Peyer's patch (tissue), 4 donors: ENCODE data around the gene PEAK1. TPM values are rescaled to one million over a fixed set of nuclear protein-coding genes. Genes with fewer than 3 reads are reported as not detected.

Experiments used
- DNase-seq, 3 donors: peaks; one replicate each; pipeline ENCODE4 v3.0.0-alpha.2; 2017 to 2019
- H3K27ac ChIP-seq, 4 donors: fragments of 200-600 bp; sonication (generic); one replicate each; pipeline ENCODE4 v1.5.1; 2016 to 2019
- H3K27me3 ChIP-seq, 2 donors: fragments of 200-600 bp; sonication (generic); one replicate each; pipeline ENCODE4 v1.5.1; 2019
- H3K36me3 ChIP-seq, 3 donors: fragments of 200-600 bp; sonication (generic); one replicate each; pipeline ENCODE4 v1.5.1; 2016 to 2019
- H3K4me1 ChIP-seq, 4 donors: fragments of 200-600 bp; sonication (generic); one replicate each; pipeline ENCODE4 v1.5.1; 2016 to 2019
- H3K4me3 ChIP-seq, 4 donors: fragments of 200-600 bp; sonication (generic); 1 replicate in 3 of 4; 2 replicates in 1 of 4; pipeline ENCODE4 v1.5.1; 2016 to 2019; ENCODE audit warnings: mild to moderate bottlenecking in 1 of 4
- H3K9me3 ChIP-seq, 4 donors: fragments of 200-600 bp; sonication (generic); one replicate each; pipeline ENCODE4 v1.5.1; 2016 to 2019; ENCODE audit warnings: mild to moderate bottlenecking in 1 of 4
- CTCF ChIP-seq, 6 experiments: fragments of 450-650 bp in 4 of 6; fragments of 200-600 bp in 2 of 6; sonication (generic) in 1 of 6; IDR thresholded peaks; one replicate each; pipeline ENCODE4 v1.5.1; 2017 to 2019; ENCODE audit warnings: antibody characterized with exemption in 6 of 6, mild to moderate bottlenecking in 3 of 6, moderate library complexity in 1 of 6
- POLR2A ChIP-seq, 2 donors: fragments of 450-650 bp; IDR thresholded peaks; one replicate each; pipeline ENCODE4 v1.5.1; 2017; ENCODE audit warnings: antibody characterized with exemption in 2 of 2, mild to moderate bottlenecking in 2 of 2, moderate library complexity in 2 of 2
- total RNA-seq, 4 donors: library from RNA; depleted of rRNA; stranded (reverse); fragments of >200 nt; gene quantifications; one replicate each; pipeline ENCODE4 v1.1.0, GENCODE V29; 2016

PEAK1 gene
- total RNA-seq, 4 donors from 2014 or later, result 28.7 to 81.7 (median 52.4) TPM

- DNase-seq, result no peak
- no peaks in the 10 kb centered on the region for H3K36me3 ChIP-seq
- no peak overlapping the region for H3K27ac ChIP-seq
- no peaks in the 10 kb centered on the region for H3K9me3 ChIP-seq
- H3K4me1 ChIP-seq, result peaks cover 0 to 8% (median 0%) of the 10 kb centered on the region in 4 donors
- no peaks in the 10 kb centered on the region for H3K27me3 ChIP-seq
- H3K4me3 ChIP-seq, result no peak overlapping the region
- TF ChIP-seq CTCF (IDR thresholded peaks at IDR 0.05), result no peak
- no peak for TF ChIP-seq POLR2A (IDR thresholded peaks at IDR 0.05)
These were observed 194.8 kb downstream of the PEAK1 start for GRCh38 chr15:77225088-77225487.

DNA sequence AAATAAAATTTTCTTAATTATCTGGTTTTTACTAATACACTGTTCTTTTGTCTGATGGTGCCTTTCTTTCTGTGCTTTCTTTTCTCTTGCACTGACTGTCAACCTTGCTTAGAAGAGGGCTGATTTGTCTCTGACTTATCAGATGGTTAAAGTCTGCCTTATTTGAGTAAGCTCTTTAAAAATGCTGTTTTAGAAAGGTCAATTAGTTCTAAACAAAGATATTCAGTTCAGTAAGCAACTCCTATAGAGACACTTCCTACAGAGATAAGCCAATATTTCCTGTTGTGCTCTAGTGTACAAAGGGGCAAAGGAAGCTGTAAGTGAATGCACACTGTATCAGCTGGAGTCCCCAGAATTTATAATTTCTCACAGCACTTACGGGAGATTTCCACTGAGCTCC lies 195.6 kb downstream of the PEAK1 start:
- Histone ChIP-seq H3K4me1 (peaks cover 0 to 8% (median 0%) of the 10 kb centered on the region in 4 donors), H3K4me3 (no peak overlapping the region), H3K36me3 (no peaks in the 10 kb centered on the region), H3K27ac (no peak overlapping the region), H3K9me3 (no peaks in the 10 kb centered on the region), H3K27me3 (no peaks in the 10 kb centered on the region)
- no peak for DNase-seq
- TF ChIP-seq POLR2A (IDR thresholded peaks at IDR 0.05) (no peak), CTCF (IDR thresholded peaks at IDR 0.05) (no peak)

GRCh38 chr15:77221708-77222107 lies 198.2 kb downstream of the PEAK1 start:
- TF ChIP-seq CTCF (IDR thresholded peaks at IDR 0.05) (no peak), POLR2A (IDR thresholded peaks at IDR 0.05) (no peak)
- no peaks in the 10 kb centered on the region for H3K36me3 ChIP-seq
- no peak overlapping the region for H3K27ac ChIP-seq
- peaks cover 0 to 8% (median 0%) of the 10 kb centered on the region in 4 donors for H3K4me1 ChIP-seq
- no peak for DNase-seq
- H3K27me3 ChIP-seq, result no peaks in the 10 kb centered on the region
- no peak overlapping the region for H3K4me3 ChIP-seq
- H3K9me3 ChIP-seq, result no peaks in the 10 kb centered on the region

- TF ChIP-seq POLR2A (IDR thresholded peaks at IDR 0.05) (no peak), CTCF (IDR thresholded peaks at IDR 0.05) (no peak)
- Histone ChIP-seq H3K4me3 (no peak overlapping the region), H3K27ac (no peak overlapping the region), H3K27me3 (no peaks in the 10 kb centered on the region), H3K36me3 (no peaks in the 10 kb centered on the region), H3K9me3 (no peaks in the 10 kb centered on the region), H3K4me1 (peaks cover 0 to 8% (median 0%) of the 10 kb centered on the region in 4 donors)
- no peak for DNase-seq
These were observed 198.7 kb downstream of the PEAK1 start for GRCh38 chr15:77221174-77221573.

GRCh38 chr15:77219841-77220240 lies 200.1 kb downstream of the PEAK1 start:
- Histone ChIP-seq H3K4me1 (peaks cover 0 to 8% (median 0%) of the 10 kb centered on the region in 4 donors), H3K27ac (no peak overlapping the region), H3K36me3 (no peaks in the 10 kb centered on the region), H3K27me3 (no peaks in the 10 kb centered on the region), H3K4me3 (no peak overlapping the region), H3K9me3 (no peaks in the 10 kb centered on the region)
- no peak for DNase-seq
- no peak for TF ChIP-seq CTCF (IDR thresholded peaks at IDR 0.05)
- no peak for TF ChIP-seq POLR2A (IDR thresholded peaks at IDR 0.05)

GRCh38 chr15:77209221-77209620 lies 210.7 kb downstream of the PEAK1 start:
- H3K4me3 ChIP-seq, result no peak overlapping the region
- TF ChIP-seq CTCF (IDR thresholded peaks at IDR 0.05) (no peak), POLR2A (IDR thresholded peaks at IDR 0.05) (no peak)
- H3K27ac ChIP-seq, result no peak overlapping the region
- no peak for DNase-seq
- peaks cover 0 to 5% (median 0%) of the 10 kb centered on the region in 3 donors for H3K36me3 ChIP-seq
- no peaks in the 10 kb centered on the region for H3K9me3 ChIP-seq
- no peaks in the 10 kb centered on the region for H3K27me3 ChIP-seq
- no peaks in the 10 kb centered on the region for H3K4me1 ChIP-seq
